HEK293T (cell line): Measurements from ENCODE around the gene PYGM.

Experiments used
- ARNT ChIP-seq: fragments of 450-650 bp; IDR thresholded peaks from 2 replicates; pipeline ENCODE4 v1.6.1; 2017; ENCODE audit warnings: mild to moderate bottlenecking
- BHLHE40 ChIP-seq: fragments of 450-650 bp; IDR thresholded peaks from 2 replicates; pipeline ENCODE4 v1.6.1; 2016; ENCODE audit warnings: mild to moderate bottlenecking, moderate library complexity, borderline replicate concordance
- FOXK2 ChIP-seq: fragments of 450-650 bp; IDR thresholded peaks from 2 replicates; pipeline ENCODE4 v1.6.1; 2016; ENCODE audit warnings: mild to moderate bottlenecking
- FOXM1 ChIP-seq: fragments of 450-650 bp; IDR thresholded peaks from 2 replicates; pipeline ENCODE4 v1.6.1; 2017; ENCODE audit warnings: mild to moderate bottlenecking, borderline replicate concordance
- HDGF ChIP-seq: fragments of 450-650 bp; IDR thresholded peaks from 2 replicates; pipeline ENCODE4 v1.6.1; 2017; ENCODE audit warnings: antibody characterized with exemption, borderline replicate concordance
- L3MBTL2 ChIP-seq: fragments of 450-650 bp; conservative IDR thresholded peaks from 2 replicates; pipeline ENCODE4 v1.6.1; 2016; ENCODE audit warnings: mild to moderate bottlenecking
- NFRKB ChIP-seq: fragments of 450-650 bp; IDR thresholded peaks from 2 replicates; pipeline ENCODE4 v1.6.1; 2016; ENCODE audit warnings: mild to moderate bottlenecking, moderate library complexity
- SP1 ChIP-seq: fragments of 450-650 bp; IDR thresholded peaks from 2 replicates; pipeline ENCODE4 v1.6.1; 2017
- SUZ12 ChIP-seq: fragments of 450-650 bp; IDR thresholded peaks from 2 replicates; pipeline ENCODE4 v1.6.1; 2016; ENCODE audit warnings: mild to moderate bottlenecking
- TARDBP ChIP-seq: fragments of 450-650 bp; IDR thresholded peaks from 2 replicates; pipeline ENCODE4 v1.6.1; 2016
- ZNF384 ChIP-seq: fragments of 450-650 bp; IDR thresholded peaks from 2 replicates; pipeline ENCODE4 v1.6.1; 2016
- TF ChIP-seq, protein P1 (sequence below): fragments of 450-650 bp; IDR thresholded peaks from 2 replicates; pipeline ENCODE4 v1.6.1; 2016

DNA sequence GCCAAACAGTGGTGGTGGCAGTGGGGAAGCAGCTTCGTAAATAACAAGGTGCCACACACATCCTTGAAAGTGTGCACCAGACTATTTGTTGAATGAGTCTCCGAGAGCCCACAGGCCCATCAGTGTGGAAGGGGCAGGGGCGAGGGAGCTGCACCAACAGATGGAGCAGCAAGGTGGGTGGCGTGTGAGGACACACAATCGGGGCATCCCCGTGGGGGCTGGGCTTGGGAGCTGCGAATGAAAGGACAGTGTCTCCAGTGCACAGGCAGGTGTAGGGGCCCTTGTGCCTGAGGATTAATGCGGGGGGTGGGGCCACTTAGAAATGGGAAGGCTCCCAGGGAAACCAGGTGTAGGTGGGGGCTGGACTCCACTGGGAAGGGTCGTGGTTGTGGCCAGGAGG, 39.6 kb downstream of the PYGM start:
- no peak for TF ChIP-seq ARNT
- TF ChIP-seq BHLHE40: no peak
- TF ChIP-seq, protein P1, sequence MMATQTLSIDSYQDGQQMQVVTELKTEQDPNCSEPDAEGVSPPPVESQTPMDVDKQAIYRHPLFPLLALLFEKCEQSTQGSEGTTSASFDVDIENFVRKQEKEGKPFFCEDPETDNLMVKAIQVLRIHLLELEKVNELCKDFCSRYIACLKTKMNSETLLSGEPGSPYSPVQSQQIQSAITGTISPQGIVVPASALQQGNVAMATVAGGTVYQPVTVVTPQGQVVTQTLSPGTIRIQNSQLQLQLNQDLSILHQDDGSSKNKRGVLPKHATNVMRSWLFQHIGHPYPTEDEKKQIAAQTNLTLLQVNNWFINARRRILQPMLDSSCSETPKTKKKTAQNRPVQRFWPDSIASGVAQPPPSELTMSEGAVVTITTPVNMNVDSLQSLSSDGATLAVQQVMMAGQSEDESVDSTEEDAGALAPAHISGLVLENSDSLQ: no peak
- no peak for TF ChIP-seq SUZ12
- TF ChIP-seq FOXK2: no peak
- TF ChIP-seq FOXM1: no peak
- no peak for TF ChIP-seq ZNF384
- TF ChIP-seq NFRKB: no peak
- TF ChIP-seq HDGF: no peak
- no peak for TF ChIP-seq L3MBTL2
- no peak for TF ChIP-seq TARDBP
- no peak for TF ChIP-seq SP1
